Uterus (tissue), 2 donors: Measurements from ENCODE around the gene GRIN3A.

Source experiments
- CTCF ChIP-seq, 4 experiments: fragments of 200-600 bp in 2 of 4; fragments of 450-650 bp in 2 of 4; sonication (generic) in 2 of 4; IDR thresholded peaks; one replicate each; pipeline ENCODE4 v1.5.1; 2016 to 2019; ENCODE audit warnings: antibody characterized with exemption in 4 of 4, mild to moderate bottlenecking in 2 of 4, moderate library complexity in 1 of 4
- POLR2A ChIP-seq, 2 donors: fragments of 450-650 bp; IDR thresholded peaks; one replicate each; pipeline ENCODE4 v1.6.1; 2016; ENCODE audit warnings: antibody characterized with exemption in 2 of 2, mild to moderate bottlenecking in 1 of 2, moderate library complexity in 1 of 2

GRCh38 chr9:101683236-101683635 is 55.2 kb downstream of the GRIN3A start:
- no peak for TF ChIP-seq CTCF (IDR thresholded peaks at IDR 0.05)
- TF ChIP-seq POLR2A (IDR thresholded peaks at IDR 0.05), result no peak
